Stimulated activated naive B cell treated with anti-CD40 and anti-IgM and Interleukin-4, amounts not matched to agents 10 μg/mL and 1 μg/mL and 100 μg/mL, for 72 hours (primary cell): ENCODE data around the gene STAG1.
"Not testable (repeated sequence)": the region's sequence is repeated elsewhere in the genome, so short reads cannot be mapped to it uniquely, and the experiment has no call there.

Source experiments
- ATAC-seq, 2 donors: fragments of 150-1000 bp; cut with Tn5 transposase; replicated peaks; 2 replicates each; pipeline ENCODE4 v1.10.0; 2021; ENCODE audit warnings: moderate library complexity in 1 of 2
- DNase-seq: peaks from one replicate; pipeline ENCODE4 v3.0.0; 2021
- H3K27ac Mint-ChIP-seq: one replicate; pipeline ENCODE4 v1.8.0; 2022; ENCODE audit warnings: mild to moderate bottlenecking, mixed read lengths
- H3K27me3 Mint-ChIP-seq, 2 donors: one replicate each; pipeline ENCODE4 v1.8.0; 2022; ENCODE audit warnings: mixed read lengths in 2 of 2
- H3K36me3 Mint-ChIP-seq, 2 donors: one replicate each; pipeline ENCODE4 v1.8.0; 2022; ENCODE audit warnings: mixed read lengths in 2 of 2, mild to moderate bottlenecking in 1 of 2
- H3K4me1 Mint-ChIP-seq, 2 donors: one replicate each; pipeline ENCODE4 v1.8.0; 2022; ENCODE audit warnings: mixed read lengths in 2 of 2, mild to moderate bottlenecking in 1 of 2
- H3K4me3 Mint-ChIP-seq, 2 donors: one replicate each; pipeline ENCODE4 v1.8.0; 2022; ENCODE audit warnings: mild to moderate bottlenecking in 2 of 2, mixed read lengths in 2 of 2, moderate library complexity in 1 of 2
- H3K9me3 Mint-ChIP-seq, 2 donors: one replicate each; pipeline ENCODE4 v1.8.0; 2022; ENCODE audit warnings: mixed read lengths in 2 of 2, mild to moderate bottlenecking in 1 of 2

The STAG1 gene

GRCh38 chr3:136498919-136499447, 253.2 kb downstream of the STAG1 start:
- peaks cover 0 to 4% of the 10 kb centered on the region in 2 donors for H3K4me1 Mint-ChIP-seq
- no peaks in the 10 kb centered on the region for H3K27me3 Mint-ChIP-seq
- no peak overlapping the region for H3K27ac Mint-ChIP-seq
- no peak overlapping the region for H3K4me3 Mint-ChIP-seq
- peaks cover 24 to 62% of the 10 kb centered on the region in 2 donors for H3K36me3 Mint-ChIP-seq
- DNase-seq, result no peak
- peaks cover 0 to 1% of the 10 kb centered on the region in 2 donors for H3K9me3 Mint-ChIP-seq
- no peak for ATAC-seq

DNA sequence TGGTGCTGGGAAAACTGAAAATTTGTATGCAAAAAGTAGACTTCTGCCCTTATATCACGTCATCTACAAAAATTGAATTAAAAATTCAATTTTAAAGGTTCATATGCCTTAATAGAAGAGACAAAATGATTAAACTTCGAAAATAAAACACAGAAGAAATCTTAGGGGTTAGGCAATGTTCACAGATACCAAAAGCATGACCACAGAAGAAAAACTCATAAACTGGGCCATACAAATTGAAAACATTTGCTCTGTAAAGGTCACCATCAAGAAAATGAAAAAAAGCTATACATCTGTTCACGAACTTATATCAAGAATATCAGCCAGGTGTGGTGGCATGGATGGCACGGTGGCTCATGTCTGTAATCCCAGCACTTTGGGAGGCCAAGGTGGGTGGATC, 257.0 kb downstream of the STAG1 start:
- ATAC-seq (no peak), DNase-seq (no peak)
- Mint-ChIP-seq H3K4me3 (no peak overlapping the region), H3K27ac (no peak overlapping the region), H3K36me3 (peaks cover 44 to 72% of the 10 kb centered on the region in 2 donors), H3K9me3 (peaks cover 0 to 1% of the 10 kb centered on the region in 2 donors), H3K27me3 (no peaks in the 10 kb centered on the region), H3K4me1 (peaks cover 0 to 3% of the 10 kb centered on the region in 2 donors)

- ATAC-seq (no peak), DNase-seq (no peak)
- Mint-ChIP-seq H3K4me1 (no peaks in the 10 kb centered on the region), H3K27me3 (no peaks in the 10 kb centered on the region), H3K9me3 (peaks cover 0 to 1% of the 10 kb centered on the region in 2 donors), H3K4me3 (no peak overlapping the region), H3K36me3 (peaks cover 44 to 69% of the 10 kb centered on the region in 2 donors), H3K27ac (no peak overlapping the region)
Observed at GRCh38 chr3:136490646-136491405, 261.4 kb downstream of the STAG1 start.

DNA sequence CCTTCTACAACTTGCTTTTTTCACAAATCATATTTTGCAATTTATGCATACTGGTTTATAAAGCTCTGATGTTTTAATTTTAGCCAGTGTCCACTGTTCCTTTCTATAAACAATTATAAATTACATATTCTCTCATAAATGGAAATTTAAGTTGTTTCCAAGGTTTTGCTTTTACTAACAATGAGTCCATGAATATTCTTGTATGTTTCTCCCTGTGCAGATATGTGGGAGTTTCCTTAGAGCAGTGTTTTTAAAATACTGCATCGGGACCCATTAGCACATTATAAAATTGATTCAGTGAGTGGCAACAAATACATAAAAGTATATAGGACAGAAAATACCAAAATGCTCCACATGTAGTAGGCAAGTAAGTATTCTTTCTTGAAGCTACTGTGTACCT, 266.4 kb downstream of the STAG1 start:
- no peaks in the 10 kb centered on the region for H3K27me3 Mint-ChIP-seq
- no peak for DNase-seq
- no peak overlapping the region for H3K4me3 Mint-ChIP-seq
- H3K36me3 Mint-ChIP-seq, result peaks cover 16 to 35% of the 10 kb centered on the region in 2 donors
- no peaks in the 10 kb centered on the region for H3K4me1 Mint-ChIP-seq
- H3K27ac Mint-ChIP-seq, result no peak overlapping the region
- no peak for ATAC-seq
- H3K9me3 Mint-ChIP-seq, result no peaks in the 10 kb centered on the region

- DNase-seq (no peak), ATAC-seq (no peak)
- Mint-ChIP-seq H3K27me3 (no peaks in the 10 kb centered on the region), H3K36me3 (peaks cover 14 to 27% of the 10 kb centered on the region in 2 donors), H3K27ac (no peak overlapping the region), H3K9me3 (no peaks in the 10 kb centered on the region), H3K4me3 (no peak overlapping the region), H3K4me1 (peaks cover 0 to 7% of the 10 kb centered on the region in 2 donors)
Observed at GRCh38 chr3:136476280-136476679, 275.9 kb downstream of the STAG1 start.

DNA sequence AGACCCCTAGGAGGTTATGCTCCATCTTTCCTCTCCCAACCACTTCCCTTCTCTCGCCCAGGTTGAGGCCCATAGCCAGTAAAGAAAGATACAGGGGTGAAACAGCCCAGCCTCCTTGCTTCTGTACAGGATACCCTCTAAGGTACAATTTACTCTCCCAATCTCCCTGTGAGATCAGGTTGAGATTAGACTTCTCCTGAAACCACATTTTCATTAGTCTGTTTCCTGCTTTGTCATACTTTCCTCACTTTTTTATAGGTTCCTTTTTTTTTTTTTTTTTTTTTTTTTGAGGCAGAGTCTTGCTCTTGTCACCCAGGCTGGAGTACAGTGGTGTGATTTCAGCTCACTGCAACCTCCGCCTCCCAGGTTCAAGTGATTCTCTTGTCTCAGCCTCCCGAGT, 277.3 kb downstream of the STAG1 start:
- DNase-seq, H3K27me3 Mint-ChIP-seq, H3K27ac Mint-ChIP-seq, ATAC-seq, H3K4me3 Mint-ChIP-seq, H3K9me3 Mint-ChIP-seq, H3K4me1 Mint-ChIP-seq: not testable (repeated sequence)
- H3K36me3 Mint-ChIP-seq, result peaks cover 26 to 41% of the 10 kb centered on the region in 2 donors

DNA sequence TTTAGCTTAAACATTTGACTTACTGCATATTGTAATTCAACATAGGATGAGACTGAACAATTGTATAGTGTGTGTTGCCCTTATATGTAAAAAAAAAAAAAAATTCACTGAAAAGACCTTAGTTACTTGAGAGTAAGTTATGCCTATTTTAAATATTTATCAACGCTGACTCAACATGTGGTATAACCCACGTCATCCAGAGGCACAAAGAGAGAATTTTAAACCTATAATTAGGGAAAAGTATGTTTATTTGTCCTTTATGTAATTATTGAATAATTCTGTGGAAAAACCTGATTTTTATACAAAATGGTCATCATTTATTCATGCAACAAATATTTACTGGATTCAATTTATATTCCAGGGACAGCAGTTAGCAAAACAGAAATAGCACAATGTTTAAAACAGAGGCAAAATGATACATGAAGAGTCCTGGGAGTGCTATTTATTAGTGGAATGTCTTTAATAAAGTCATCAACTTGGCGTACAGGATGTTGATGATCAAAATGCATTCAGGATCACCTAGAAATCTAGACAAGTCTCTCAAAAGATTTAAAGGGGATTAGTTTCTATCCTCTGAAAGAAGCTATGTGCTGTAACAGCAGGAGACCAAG, 278.4 kb downstream of the STAG1 start:
- H3K27ac Mint-ChIP-seq, result no peak overlapping the region
- no peak for DNase-seq
- H3K36me3 Mint-ChIP-seq, result peaks cover 26 to 42% of the 10 kb centered on the region in 2 donors

DNA sequence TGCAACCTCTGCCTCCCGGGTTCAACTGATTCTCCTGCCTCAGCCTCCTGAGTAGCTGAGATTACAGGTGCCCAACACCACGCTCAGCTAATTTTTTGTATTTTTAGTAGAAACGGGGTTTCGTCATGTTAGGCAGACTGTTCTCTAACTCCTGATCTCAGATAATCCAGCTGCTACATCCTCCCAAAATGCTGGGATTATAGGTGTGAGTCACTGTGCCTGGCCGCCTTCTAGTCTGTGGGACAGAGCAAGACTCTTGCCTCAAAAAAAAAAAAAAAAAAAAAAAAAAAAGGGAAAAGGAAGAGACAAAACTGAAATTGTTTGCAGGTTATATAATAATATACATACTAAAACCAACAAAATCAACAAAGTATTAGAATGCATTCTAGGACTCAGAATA, 286.9 kb downstream of the STAG1 start:
- Mint-ChIP-seq H3K4me1 (peaks cover 4 to 12% of the 10 kb centered on the region in 2 donors), H3K36me3 (peaks cover 44 to 56% of the 10 kb centered on the region in 2 donors), H3K27me3 (no peaks in the 10 kb centered on the region), H3K9me3 (peaks cover 7 to 13% of the 10 kb centered on the region in 2 donors), H3K4me3 (no peak overlapping the region), H3K27ac (no peak overlapping the region)
- DNase-seq, result no peak
- no peak for ATAC-seq

More for the DNA sequence above, 278.4 kb downstream of the STAG1 start:
- H3K9me3 Mint-ChIP-seq, result no peaks in the 10 kb centered on the region
- H3K27me3 Mint-ChIP-seq, result no peaks in the 10 kb centered on the region
- H3K4me3 Mint-ChIP-seq, result no peak overlapping the region
- H3K4me1 Mint-ChIP-seq, result peaks cover 0 to 7% of the 10 kb centered on the region in 2 donors
- no peak for ATAC-seq

DNA sequence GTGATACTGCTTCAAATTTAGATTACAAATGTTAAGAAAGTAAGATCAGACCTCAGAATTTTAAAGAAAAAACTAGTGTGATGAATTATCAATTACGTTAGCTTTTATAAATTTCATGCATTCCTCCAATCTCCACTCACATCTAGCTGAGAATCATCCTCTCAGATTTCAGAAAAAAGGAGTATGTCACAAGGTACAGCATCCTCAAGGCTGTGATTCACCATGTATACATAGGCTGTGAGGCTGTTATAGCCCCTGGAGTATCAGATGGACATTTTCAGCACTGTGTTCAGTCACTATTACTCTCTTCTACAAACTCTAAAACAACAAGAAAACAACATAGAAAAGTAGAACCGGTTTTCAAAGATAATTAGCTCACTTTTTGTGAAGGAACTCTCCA, 287.7 kb downstream of the STAG1 start:
- Mint-ChIP-seq H3K9me3 (peaks cover 9 to 13% of the 10 kb centered on the region in 2 donors), H3K4me1 (peaks cover 4 to 12% of the 10 kb centered on the region in 2 donors), H3K36me3 (peaks cover 47 to 58% of the 10 kb centered on the region in 2 donors), H3K4me3 (no peak overlapping the region), H3K27ac (no peak overlapping the region), H3K27me3 (no peaks in the 10 kb centered on the region)
- DNase-seq, result no peak
- no peak for ATAC-seq

- H3K27ac Mint-ChIP-seq, result no peak overlapping the region
- no peaks in the 10 kb centered on the region for H3K27me3 Mint-ChIP-seq
- H3K4me1 Mint-ChIP-seq, result peaks cover 4 to 12% of the 10 kb centered on the region in 2 donors
- H3K9me3 Mint-ChIP-seq, result peaks cover 9 to 13% of the 10 kb centered on the region in 2 donors
- ATAC-seq (no peak), DNase-seq (no peak)
- H3K36me3 Mint-ChIP-seq, result peaks cover 59 to 70% of the 10 kb centered on the region in 2 donors
- H3K4me3 Mint-ChIP-seq, result no peak overlapping the region
Observed at GRCh38 chr3:136463170-136463569, 289.0 kb downstream of the STAG1 start.

DNA sequence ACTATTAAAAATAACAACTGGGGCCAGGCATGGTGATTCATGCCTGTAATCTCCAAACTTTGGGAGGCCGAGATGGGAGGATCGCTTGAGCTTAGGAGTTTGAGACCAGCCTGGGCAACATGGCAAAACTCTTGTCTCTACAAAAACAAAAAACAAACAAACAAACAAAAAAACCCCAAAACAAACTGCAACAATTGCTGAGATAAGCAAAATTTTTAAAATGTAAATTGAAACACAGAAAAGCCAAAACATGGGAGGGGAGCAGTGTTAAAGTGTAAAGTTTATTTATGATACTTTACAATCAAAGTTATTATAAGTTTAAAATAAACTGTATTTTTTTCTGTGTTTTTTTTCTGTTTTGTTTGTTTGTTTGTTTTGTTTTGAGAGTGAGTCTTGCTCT, 294.4 kb downstream of the STAG1 start:
- no peak for DNase-seq
- Mint-ChIP-seq H3K9me3 (peaks cover 23 to 36% of the 10 kb centered on the region in 2 donors), H3K4me3 (no peak overlapping the region), H3K27ac (no peak overlapping the region), H3K4me1 (peaks cover 0 to 12% of the 10 kb centered on the region in 2 donors), H3K27me3 (no peaks in the 10 kb centered on the region), H3K36me3 (peaks cover 78 to 82% of the 10 kb centered on the region in 2 donors)
- no peak for ATAC-seq

DNA sequence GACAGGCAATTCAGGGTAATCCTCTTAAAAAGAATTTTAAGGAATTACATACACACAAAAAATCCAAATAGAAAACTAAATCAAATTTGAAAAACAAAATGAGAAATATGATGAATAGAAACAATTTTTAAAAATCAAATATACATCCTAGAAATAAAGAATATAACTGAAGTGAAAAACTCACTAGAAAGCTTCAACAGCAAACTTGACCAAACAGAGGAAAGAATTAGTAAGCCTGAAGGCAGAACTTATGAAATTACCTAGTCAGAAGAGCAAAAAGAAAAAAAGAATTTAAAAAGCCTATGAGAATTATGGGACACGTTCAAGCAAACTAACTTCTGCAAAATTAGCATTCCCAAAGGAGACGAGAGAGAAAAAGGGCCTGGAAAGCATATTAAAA, 296.0 kb downstream of the STAG1 start:
- Mint-ChIP-seq H3K27ac (no peak overlapping the region), H3K36me3 (peaks cover 72 to 73% of the 10 kb centered on the region in 2 donors), H3K27me3 (no peaks in the 10 kb centered on the region), H3K9me3 (peaks cover 23 to 32% of the 10 kb centered on the region in 2 donors), H3K4me3 (no peak overlapping the region), H3K4me1 (peaks cover 0 to 8% of the 10 kb centered on the region in 2 donors)
- no peak for ATAC-seq
- DNase-seq, result no peak

GRCh38 chr3:136444581-136444980, 307.6 kb downstream of the STAG1 start:
- Mint-ChIP-seq H3K4me1 (no peaks in the 10 kb centered on the region), H3K36me3 (peaks cover 11 to 39% of the 10 kb centered on the region in 2 donors), H3K9me3 (no peaks in the 10 kb centered on the region), H3K27me3 (no peaks in the 10 kb centered on the region), H3K4me3 (no peak overlapping the region), H3K27ac (no peak overlapping the region)
- ATAC-seq (no peak), DNase-seq (no peak)

GRCh38 chr3:136437043-136437442, 315.1 kb downstream of the STAG1 start:
- Mint-ChIP-seq H3K27me3 (no peaks in the 10 kb centered on the region), H3K36me3 (peaks cover 11 to 35% of the 10 kb centered on the region in 2 donors), H3K4me3 (no peak overlapping the region), H3K4me1 (no peaks in the 10 kb centered on the region), H3K27ac (peak overlapping the region; percentile 31), H3K9me3 (no peaks in the 10 kb centered on the region)
- ATAC-seq (no peak), DNase-seq (no peak)

GRCh38 chr3:136434429-136434828, 317.7 kb downstream of the STAG1 start:
- ATAC-seq, result no peak
- Mint-ChIP-seq H3K9me3 (no peaks in the 10 kb centered on the region), H3K4me3 (no peak overlapping the region), H3K36me3 (peaks cover 16 to 40% of the 10 kb centered on the region in 2 donors), H3K27ac (peak overlapping the region; percentile 1), H3K27me3 (no peaks in the 10 kb centered on the region), H3K4me1 (no peaks in the 10 kb centered on the region)
- no peak for DNase-seq
